ENCODE data around the gene CIT.
"Not testable (repeated sequence)": the region's sequence is repeated elsewhere in the genome, so short reads cannot be mapped to it uniquely, and the experiment has no call there.

Gene CIT

DNA sequence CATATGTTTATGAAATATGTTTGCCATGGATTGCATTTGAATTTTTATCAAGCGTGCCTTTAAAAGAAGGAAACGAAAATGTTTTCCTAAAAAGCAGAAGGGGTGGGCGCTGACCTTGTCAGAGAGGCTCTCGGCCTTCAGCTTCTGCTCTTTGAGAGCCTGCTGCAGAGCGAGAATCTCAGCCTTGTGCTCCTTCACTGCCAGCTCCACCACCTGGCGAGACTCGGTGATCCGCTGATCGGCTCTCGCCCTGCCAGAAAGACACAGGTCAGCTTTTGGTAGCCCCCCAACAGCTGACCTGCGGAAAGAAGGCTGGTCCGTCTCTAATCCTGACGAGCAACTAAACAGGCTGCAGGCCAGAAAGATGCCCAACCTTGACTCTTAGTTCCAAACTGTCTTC is 146.7 kb downstream of the CIT start:
- DNase-seq (ENCODE audit: low spot score), result no peak

DNA sequence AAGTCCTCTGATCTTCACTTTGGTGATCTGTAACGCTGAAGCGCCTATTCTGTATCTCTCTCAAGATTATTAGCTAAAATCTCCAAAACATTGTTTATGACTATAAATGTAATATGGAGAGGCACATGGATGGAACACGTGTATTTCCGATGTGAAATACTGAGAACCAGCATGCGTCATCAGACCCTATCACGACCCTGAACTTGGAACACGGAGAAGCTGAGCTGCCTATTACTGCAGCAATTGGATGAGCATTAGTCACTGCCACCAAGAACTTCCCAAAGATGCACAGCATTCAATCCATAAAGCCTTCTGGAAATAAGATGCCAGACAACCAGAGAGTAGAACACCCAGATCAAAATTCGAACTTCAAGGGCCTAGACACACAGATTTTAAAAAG is 147.2 kb downstream of the CIT start:
- no peak for DNase-seq (ENCODE audit: low spot score)

DNA sequence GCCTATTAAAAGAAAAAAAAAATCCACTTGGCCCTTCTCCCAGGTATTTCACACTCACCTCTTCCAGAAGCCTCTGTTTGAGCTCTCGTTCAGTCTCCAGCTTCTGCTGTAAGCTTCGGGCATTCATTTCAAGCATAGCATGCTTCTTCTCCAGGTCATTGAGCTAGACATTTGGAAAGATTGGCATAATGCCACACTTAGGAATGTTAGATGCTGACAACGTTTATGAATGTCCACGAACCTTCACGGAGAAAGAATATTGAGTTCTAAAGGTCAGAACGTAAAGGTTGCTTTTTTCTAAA is 148.7 kb downstream of the CIT start:
- DNase-seq (ENCODE audit: low spot score), result no peak

- DNase-seq (ENCODE audit: low spot score), result no peak
These were observed 149.3 kb downstream of the CIT start for GRCh38 chr12:119727600-119728443.

- DNase-seq (ENCODE audit: low spot score), result no peak
These were observed 151.6 kb downstream of the CIT start for GRCh38 chr12:119725523-119725922.

DNA sequence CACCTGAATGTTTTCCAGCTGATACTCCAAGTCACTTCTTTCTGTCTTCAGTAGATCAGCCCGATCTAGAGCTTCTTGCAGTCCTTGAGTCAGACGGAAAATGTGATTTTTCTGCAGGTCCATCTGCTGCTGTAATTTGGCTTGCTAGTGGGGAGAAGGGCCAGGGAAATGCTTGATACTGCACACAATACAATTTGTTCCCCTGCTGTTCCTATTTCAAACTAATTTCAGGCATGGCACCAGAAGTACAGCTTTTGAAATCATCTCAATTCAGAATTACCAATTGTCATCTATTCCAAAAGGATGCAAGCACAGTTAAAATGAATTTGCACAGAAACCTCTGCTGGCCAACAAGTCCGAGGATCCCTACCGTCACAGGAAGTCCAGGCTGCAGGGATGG is 155.8 kb downstream of the CIT start:
- no peak for DNase-seq (ENCODE audit: low spot score)

- DNase-seq (ENCODE audit: low spot score), result no peak
These were observed 156.8 kb downstream of the CIT start for GRCh38 chr12:119720349-119720748.

DNA sequence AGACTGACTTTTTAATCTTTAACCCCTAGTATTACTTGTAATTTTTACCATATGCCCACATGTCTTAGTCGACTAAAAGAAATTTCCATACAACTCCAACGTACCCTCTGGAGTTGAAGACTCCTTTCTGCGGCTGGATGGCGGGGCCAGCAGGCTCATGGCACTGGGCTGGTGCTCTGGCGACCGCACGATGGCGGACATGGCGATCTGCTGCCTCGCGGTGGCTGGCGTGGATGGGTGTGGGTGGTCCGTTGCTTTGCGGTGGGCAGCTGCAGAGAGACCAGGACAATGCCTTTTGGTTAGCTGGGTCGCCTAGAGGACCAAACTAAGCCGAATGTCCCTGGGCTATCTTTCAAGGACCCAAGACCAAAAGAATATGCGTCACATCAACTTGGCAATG is 159.0 kb downstream of the CIT start:
- no peak for DNase-seq (ENCODE audit: low spot score)

DNA sequence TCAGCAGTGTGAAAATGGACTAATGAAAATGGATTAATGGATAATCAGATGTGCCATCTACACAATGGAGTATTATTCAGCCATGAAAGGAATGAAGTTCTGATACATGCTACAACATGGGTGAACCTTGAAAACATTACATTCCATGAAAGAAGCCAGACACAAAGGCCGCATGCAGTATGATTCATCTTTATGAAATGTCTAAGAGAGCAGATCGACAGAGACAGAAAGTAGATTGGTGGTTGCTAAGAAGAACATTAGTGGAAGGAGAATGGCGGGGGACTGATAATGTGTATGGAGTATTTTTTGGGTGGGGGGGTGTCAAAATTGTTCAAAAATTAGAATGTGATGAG is 161.9 kb downstream of the CIT start:
- DNase-seq (ENCODE audit: low spot score), result no peak

GRCh38 chr12:119714614-119715267 is 162.4 kb downstream of the CIT start:
- no peak for DNase-seq (ENCODE audit: low spot score)

DNA sequence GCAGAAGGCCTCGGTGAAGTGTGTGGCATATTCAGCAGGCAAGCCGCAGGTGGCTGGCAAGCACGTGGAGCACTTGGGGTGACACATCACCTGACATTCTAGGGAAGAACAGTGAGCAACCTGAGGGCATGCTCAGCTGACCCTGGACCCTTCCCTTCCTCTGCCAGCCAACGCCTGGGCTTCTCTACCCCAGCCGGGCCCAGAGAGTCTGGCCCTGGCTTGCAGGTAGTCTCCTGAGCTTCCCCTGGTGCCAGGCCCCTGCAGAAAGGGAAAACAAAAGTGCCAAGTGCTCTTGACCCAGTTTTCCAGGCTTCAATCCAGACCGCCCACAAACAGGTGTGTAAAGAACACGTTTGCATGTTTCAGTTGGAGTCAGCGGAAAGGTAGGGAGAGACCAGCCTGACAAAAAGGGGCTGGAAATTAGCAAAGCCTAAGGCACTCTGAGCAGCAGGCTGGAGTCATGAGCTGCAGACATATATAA is 163.5 kb downstream of the CIT start:
- DNase-seq (ENCODE audit: low spot score), result no peak

DNA sequence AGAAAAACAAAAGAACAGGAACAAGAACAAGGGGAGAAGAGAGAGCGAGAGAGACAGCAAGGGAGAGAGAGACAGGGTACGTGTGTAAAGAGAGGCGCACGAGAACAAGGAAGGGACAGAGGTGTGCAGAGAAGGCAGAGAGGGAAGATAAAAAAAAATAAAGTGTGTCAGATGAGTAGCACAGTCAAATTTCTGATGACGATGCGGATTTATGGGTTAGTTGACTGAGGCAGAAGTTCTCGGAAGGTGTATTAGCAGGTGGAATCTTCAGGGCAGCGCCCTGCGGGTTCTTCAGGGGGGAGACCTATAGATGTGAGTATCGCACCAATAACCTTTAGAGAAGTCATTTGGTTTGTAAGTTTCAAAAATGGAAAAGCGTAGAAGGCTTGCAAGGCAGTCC is 164.4 kb downstream of the CIT start:
- DNase-seq (ENCODE audit: low spot score), result no peak

DNA sequence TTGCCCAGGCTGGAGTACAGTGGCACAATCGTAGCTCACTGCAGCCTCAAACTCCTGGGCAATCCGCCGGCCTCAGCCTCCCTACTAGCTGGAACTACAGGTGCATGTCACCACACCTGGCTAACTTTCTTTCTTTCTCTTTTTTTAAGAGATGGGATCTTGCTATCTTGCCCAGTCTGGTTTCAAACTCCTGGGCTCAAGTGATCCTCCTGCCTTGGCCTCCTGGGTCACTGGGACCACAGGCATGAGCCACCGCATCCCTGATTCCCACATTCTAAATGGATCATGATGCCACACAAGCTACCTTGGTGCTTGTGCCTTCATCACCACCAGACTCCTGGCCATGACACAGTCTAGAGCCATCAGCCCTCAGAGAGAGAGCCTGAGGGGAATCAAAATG is 165.4 kb downstream of the CIT start:
- DNase-seq (ENCODE audit: low spot score), result no peak

DNA sequence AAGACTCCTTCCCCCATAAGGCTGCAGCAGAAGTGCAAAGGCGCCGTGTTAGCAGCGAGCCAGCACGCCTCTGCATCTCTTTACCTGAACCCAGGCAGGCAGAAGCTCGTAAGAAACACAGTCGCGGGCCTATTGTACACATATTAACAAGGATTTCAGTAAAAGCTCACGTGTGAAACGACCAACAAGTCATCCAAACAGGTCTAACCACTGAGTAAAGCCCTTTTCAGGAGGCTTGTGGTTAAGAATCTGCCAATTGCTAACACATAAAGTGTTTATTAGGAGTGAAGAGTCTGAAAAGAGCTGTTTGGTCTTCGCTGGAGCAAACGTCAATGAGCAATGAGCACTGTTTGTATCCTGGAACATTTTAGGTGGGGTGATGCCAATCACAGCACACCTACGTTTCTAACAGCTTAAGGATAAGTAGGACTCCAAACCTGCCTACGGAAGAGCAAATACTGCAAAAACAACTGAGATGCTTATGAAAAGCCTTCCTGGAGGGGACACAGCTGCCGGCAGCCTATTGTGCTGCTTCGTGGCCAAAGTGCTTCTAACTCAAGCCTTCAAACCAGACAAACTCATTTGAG is 166.1 kb downstream of the CIT start:
- no peak for DNase-seq (ENCODE audit: low spot score)

DNA sequence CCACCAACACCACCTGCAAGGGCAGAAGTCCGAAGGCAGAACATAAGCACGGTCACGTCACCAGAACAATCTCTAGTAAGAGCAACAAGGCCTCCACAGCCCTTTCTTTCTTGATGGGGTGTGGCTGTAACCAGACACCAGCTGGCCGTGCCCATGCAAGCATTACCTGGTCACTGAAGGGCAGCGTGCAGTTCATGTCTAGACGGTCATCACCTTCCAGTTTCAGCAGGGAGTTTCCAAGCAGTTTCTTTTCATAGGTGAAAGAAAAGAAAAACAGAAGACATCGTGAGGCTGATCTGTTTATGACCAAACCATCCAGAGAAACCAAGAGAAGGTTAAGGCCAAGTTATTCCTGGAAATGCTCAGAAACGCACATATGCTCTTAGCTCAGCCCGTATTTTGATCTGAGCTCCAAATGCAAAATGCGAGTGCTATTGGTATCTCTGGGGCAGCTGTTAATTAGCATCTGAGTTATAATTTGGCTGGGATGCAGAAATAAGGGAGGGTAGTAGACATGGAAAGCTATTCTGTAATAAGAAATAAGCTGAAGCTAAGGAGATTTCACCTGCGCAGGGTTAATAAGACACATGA is 166.7 kb downstream of the CIT start:
- DNase-seq (ENCODE audit: low spot score), result no peak

DNA sequence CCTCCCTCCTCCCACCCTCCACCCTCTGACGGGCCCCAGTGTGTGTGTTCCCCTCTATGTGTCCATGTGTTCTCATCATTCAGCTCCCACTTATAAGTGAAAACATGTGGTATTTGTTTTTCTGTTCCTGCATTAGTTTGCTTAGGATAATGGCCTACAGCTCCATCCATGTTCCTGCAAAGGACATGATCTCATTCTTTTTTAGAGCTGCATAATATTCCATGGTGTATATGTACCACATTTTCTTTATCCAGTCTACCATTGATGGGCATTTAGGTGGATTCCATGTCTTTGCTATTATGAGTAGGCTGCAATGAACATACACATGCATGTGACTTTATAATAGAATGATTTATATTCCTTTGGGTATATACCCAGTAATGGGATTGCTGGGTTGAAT is 170.7 kb downstream of the CIT start:
- not testable (repeated sequence) for DNase-seq (ENCODE audit: low spot score)

GRCh38 chr12:119705182-119705581 is 171.9 kb downstream of the CIT start:
- DNase-seq (ENCODE audit: low spot score), result no peak

DNA sequence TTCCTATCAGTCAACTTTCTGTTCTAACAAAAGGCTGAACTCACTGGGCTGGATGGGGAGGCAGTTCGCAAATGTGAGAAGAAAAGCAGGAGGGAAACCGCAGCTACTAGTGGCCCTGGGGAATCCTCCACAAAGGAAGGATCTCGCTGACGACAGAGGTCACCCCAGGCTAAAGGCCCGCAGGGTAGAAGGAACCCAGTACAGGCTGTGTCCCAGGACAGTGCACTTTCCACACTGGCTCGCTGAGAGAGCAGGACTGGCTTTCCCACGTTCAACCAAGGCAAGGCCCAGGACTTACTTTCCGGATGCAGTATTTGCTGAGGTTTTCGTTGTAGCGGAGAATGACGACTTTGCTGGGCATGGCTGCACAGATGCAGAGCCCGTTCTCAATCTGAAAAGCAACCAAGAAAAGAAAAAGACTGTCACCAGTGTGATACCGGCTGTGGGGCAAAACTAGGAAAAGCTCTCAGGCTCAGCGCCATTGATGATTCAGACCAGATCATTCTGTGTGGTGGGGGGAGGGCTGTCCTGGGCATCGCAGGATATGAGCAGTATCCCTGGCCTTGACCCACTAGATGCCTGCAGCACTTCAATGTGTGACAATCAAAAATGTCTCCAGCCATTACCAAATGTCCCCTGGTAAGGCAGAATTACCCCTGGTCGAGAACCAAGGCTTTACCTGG is 172.9 kb downstream of the CIT start:
- DNase-seq (ENCODE audit: low spot score), result no peak

DNA sequence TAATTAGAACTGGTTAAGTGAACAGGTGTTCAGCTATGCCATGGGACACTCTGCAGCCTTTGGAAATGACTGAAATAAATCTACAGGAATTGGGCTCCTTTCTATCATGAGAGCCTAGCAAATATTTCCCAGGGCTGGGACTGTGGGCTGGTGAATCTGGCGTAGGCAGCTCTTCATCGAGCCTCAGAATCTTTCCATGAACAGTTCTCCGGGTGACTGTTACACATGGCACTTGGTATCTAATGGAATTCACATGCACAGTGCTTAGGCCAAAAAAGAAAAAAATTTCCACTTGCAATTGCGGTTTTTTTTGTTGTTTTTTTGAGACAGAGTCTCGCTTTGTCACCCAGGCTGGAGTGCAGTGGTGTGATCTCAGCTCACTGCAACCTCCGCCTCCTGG is 177.0 kb downstream of the CIT start:
- no peak for DNase-seq (ENCODE audit: low spot score)

DNA sequence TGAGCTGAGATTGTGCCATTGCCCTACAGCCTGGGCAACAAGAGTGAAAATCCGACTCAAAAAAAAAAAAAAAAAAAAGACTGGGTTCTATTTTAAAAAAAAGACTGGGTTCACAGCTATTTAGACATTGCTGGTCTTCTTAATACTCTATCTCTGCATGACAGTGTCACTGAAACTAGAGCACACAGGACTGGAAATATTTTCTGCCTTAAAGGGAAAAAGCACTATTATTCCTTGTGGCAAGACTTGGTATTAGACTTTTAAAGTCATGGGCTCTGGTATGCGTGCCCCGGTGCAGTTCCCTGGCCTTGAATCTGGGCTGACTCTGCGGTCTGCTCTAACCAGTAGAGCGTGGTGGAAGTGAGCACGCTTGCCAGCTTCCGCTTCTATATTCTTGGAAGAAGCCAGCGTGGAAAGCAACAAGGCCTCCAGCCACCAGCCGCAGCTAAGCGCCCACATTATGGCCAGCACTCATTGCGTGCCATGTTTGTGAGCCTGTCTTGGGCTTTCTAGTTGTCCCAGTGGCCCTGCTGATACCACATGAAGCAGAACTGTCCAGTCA is 177.8 kb downstream of the CIT start:
- no peak for DNase-seq (ENCODE audit: low spot score)

GRCh38 chr12:119696943-119697342 is 180.2 kb downstream of the CIT start:
- no peak for DNase-seq (ENCODE audit: low spot score)

DNA sequence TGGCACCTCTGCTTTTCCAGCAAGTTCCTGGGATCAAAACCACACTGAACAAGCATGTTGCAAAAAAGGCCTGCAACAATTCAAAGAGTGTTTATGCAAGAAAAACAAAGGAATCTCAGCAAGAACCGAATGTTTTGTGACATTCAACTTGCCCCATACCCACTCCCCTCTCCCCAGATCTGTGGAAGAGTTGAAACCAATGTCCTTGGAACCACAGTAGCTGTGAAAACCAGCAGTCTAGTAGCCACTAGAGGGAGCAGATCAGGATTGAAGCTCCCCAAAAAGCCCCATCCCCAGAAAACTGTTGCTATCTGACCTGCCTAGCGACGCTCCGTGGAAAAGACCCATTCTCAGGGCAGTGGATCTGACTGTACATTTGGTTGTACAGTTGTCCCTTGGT is 182.1 kb downstream of the CIT start:
- no peak for DNase-seq (ENCODE audit: low spot score)

Data from SW480 (cell line).